IMR-90 (cell line): ENCODE results near the gene CDK5R2. TPM values are rescaled to one million over a fixed set of nuclear protein-coding genes. Genes with fewer than 3 reads are reported as not detected.

Experiments
- ATAC-seq: fragments of 200-7000 bp; cut with Tn5 transposase; 2 replicates; pipeline ENCODE4 v1.9.1; 2020; ENCODE audit warnings: low read depth, mild to moderate bottlenecking, moderate library complexity
- BruUV-seq: library from RNA; stranded (reverse); fragments of 400-500 nt; replicated peaks from 2 replicates; lab custom pipeline; 2021; lab: Mats Ljungman, UMichigan
- CTCF ChIA-PET: fragments of 300-600 bp; formaldehyde crosslinking; extraction: SDS; loops from one replicate; lab custom pipeline; 2021; ENCODE audit warnings: antibody characterized with exemption; lab: Yijun Ruan, JAX
- POLR2A ChIA-PET: fragments of 300-600 bp; sonication (Branson Sonifier 250); formaldehyde crosslinking; loops from one replicate; lab custom pipeline; 2022; ENCODE audit warnings: antibody characterized with exemption; ENCODE audit not compliant: unreplicated experiment; lab: Charles Lee
- DNase-seq: peaks from one replicate; pipeline ENCODE4 v3.0.0; 2013
- H2AFZ ChIP-seq: replicated peaks from 2 replicates; pipeline ENCODE3; 2013; ENCODE audit warnings: low read length, mild to moderate bottlenecking; ENCODE audit not compliant: poor library complexity
- H2AK5ac ChIP-seq: 2 replicates; pipeline ENCODE4 v1.6.1; 2013; ENCODE audit warnings: low read depth, low read length, inconsistent platforms
- H2AK9ac ChIP-seq: replicated peaks from 2 replicates; pipeline ENCODE3; 2013; ENCODE audit warnings: mild to moderate bottlenecking, low read depth, low read length, moderate library complexity; ENCODE audit not compliant: poor library complexity
- H2BK120ac ChIP-seq: 2 replicates; pipeline ENCODE4 v1.6.1; 2013; ENCODE audit warnings: low read depth, low read length, inconsistent platforms
- H2BK15ac ChIP-seq: 3 replicates; pipeline ENCODE4 v1.6.1; 2013; ENCODE audit warnings: low read depth, low read length, inconsistent platforms
- H2BK20ac ChIP-seq: 2 replicates; pipeline ENCODE4 v1.6.1; 2013; ENCODE audit warnings: low read depth, mild to moderate bottlenecking, inconsistent platforms, low read length, moderate library complexity
- H2BK5ac ChIP-seq: 2 replicates; pipeline ENCODE4 v1.6.1; 2013; ENCODE audit warnings: mild to moderate bottlenecking, low read depth, low read length, inconsistent platforms; ENCODE audit not compliant: poor library complexity, severe bottlenecking
- H3K14ac ChIP-seq: replicated peaks from 2 replicates; pipeline ENCODE4 v1.6.1; 2013; ENCODE audit warnings: low read depth, low read length, inconsistent platforms
- H3K18ac ChIP-seq: 2 replicates; pipeline ENCODE4 v1.6.1; 2013; ENCODE audit warnings: low read depth, low read length, control low read depth
- H3K23ac ChIP-seq: 2 replicates; pipeline ENCODE4 v1.6.1; 2013; ENCODE audit warnings: low read depth, low read length, inconsistent platforms
- H3K27ac ChIP-seq: 2 replicates; pipeline ENCODE4 v1.5.1; 2013; ENCODE audit warnings: mild to moderate bottlenecking, control low read depth, low read length; ENCODE audit not compliant: insufficient read depth
- H3K27me3 ChIP-seq: 2 replicates; pipeline ENCODE4 v1.6.1; 2013; ENCODE audit warnings: low read length; ENCODE audit not compliant: control insufficient read depth, insufficient read depth
- H3K36me3 ChIP-seq: 2 replicates; pipeline ENCODE4 v1.6.1; 2013; ENCODE audit warnings: low read length, mixed read lengths; ENCODE audit not compliant: control insufficient read depth, insufficient read depth
- H3K4ac ChIP-seq: 2 replicates; pipeline ENCODE4 v1.6.1; 2013; ENCODE audit warnings: low read depth, low read length, inconsistent platforms
- H3K4me1 ChIP-seq: 2 replicates; pipeline ENCODE4 v1.6.1; 2013; ENCODE audit warnings: low read length, mixed read lengths; ENCODE audit not compliant: control insufficient read depth, insufficient read depth
- H3K4me2 ChIP-seq: 2 replicates; pipeline ENCODE4 v1.6.1; 2013; ENCODE audit warnings: low read depth, mild to moderate bottlenecking, control low read depth, low read length, moderate library complexity
- H3K4me3 ChIP-seq: 2 replicates; pipeline ENCODE4 v1.5.1; 2013; ENCODE audit warnings: low read depth, mild to moderate bottlenecking, control low read depth, low read length, moderate library complexity; ENCODE audit not compliant: insufficient read depth
- H3K56ac ChIP-seq: 2 replicates; pipeline ENCODE4 v1.6.1; 2013; ENCODE audit warnings: low read length, inconsistent platforms; ENCODE audit not compliant: insufficient read depth; ENCODE audit errors: extremely low read depth
- H3K79me1 ChIP-seq, 2 experiments: 2 replicates each; pipeline ENCODE4 v1.6.1; 2013; ENCODE audit warnings: low read length in 2 of 2, inconsistent platforms in 1 of 2, low read depth in 1 of 2
- H3K9ac ChIP-seq: 2 replicates; pipeline ENCODE4 v1.6.1; 2013; ENCODE audit warnings: low read depth, low read length, control low read depth
- H3K9me1 ChIP-seq: 2 replicates; pipeline ENCODE4 v1.6.1; 2013; ENCODE audit warnings: low read length, inconsistent platforms; ENCODE audit not compliant: insufficient read depth
- H3K9me3 ChIP-seq: 2 replicates; pipeline ENCODE4 v1.6.1; 2013; ENCODE audit warnings: low read length; ENCODE audit not compliant: control insufficient read depth, insufficient read depth
- H4K20me1 ChIP-seq: 2 replicates; pipeline ENCODE4 v1.6.1; 2013; ENCODE audit warnings: low read length, inconsistent platforms; ENCODE audit not compliant: insufficient read depth
- H4K5ac ChIP-seq: 2 replicates; pipeline ENCODE4 v1.6.1; 2013; ENCODE audit warnings: mild to moderate bottlenecking, low read depth, low read length, control low read depth
- H4K8ac ChIP-seq, 2 experiments: 2 replicates each; pipeline ENCODE4 v1.6.1; 2013; ENCODE audit warnings: low read depth in 2 of 2, low read length in 2 of 2, control low read depth in 1 of 2, inconsistent platforms in 1 of 2
- H4K91ac ChIP-seq: 2 replicates; pipeline ENCODE4 v1.6.1; 2013; ENCODE audit warnings: low read depth, low read length, inconsistent platforms; ENCODE audit not compliant: insufficient read depth
- BHLHE40 ChIP-seq: fragments of 150-350 bp; IDR thresholded peaks from 2 replicates; pipeline ENCODE4 v1.6.1; 2016; ENCODE audit warnings: mild to moderate bottlenecking, low read depth, low read length
- CEBPB ChIP-seq: IDR thresholded peaks from 2 replicates; pipeline ENCODE4 v1.6.1; 2012; ENCODE audit warnings: low read depth, low read length, improper control_type of control experiment
- CHD1 ChIP-seq: IDR thresholded peaks from 2 replicates; pipeline ENCODE4 v1.6.1; 2012; ENCODE audit warnings: low read depth, low read length, improper control_type of control experiment
- FOS ChIP-seq: fragments of 150-350 bp; IDR thresholded peaks from 2 replicates; pipeline ENCODE4 v1.6.1; 2016; ENCODE audit warnings: low read depth, low read length
- MAFK ChIP-seq: IDR thresholded peaks from 2 replicates; pipeline ENCODE4 v1.6.1; 2012; ENCODE audit warnings: low read depth, low read length, improper control_type of control experiment
- MAZ ChIP-seq: IDR thresholded peaks from 2 replicates; pipeline ENCODE4 v1.6.1; 2012; ENCODE audit warnings: low read depth, mild to moderate bottlenecking, low read length, improper control_type of control experiment, moderate library complexity, borderline replicate concordance
- MXI1 ChIP-seq: IDR thresholded peaks from 2 replicates; pipeline ENCODE4 v1.6.1; 2012; ENCODE audit warnings: low read depth, mild to moderate bottlenecking, low read length, moderate library complexity, borderline replicate concordance
- NFE2L2 ChIP-seq: fragments of 150-350 bp; IDR thresholded peaks from 2 replicates; pipeline ENCODE4 v1.6.1; 2016; ENCODE audit warnings: low read depth, mild to moderate bottlenecking, low read length
- POLR2A ChIP-seq: IDR thresholded peaks from 2 replicates; pipeline ENCODE4 v1.6.1; 2012; ENCODE audit warnings: mild to moderate bottlenecking, low read depth, low read length
- RAD21 ChIP-seq: IDR thresholded peaks from 2 replicates; pipeline ENCODE4 v1.6.1; 2012; ENCODE audit warnings: low read length, improper control_type of control experiment
- RCOR1 ChIP-seq: IDR thresholded peaks from 2 replicates; pipeline ENCODE4 v1.6.1; 2012; ENCODE audit warnings: mild to moderate bottlenecking, low read length, improper control_type of control experiment; ENCODE audit not compliant: insufficient replicate concordance
- RFX5 ChIP-seq: IDR thresholded peaks from 2 replicates; pipeline ENCODE4 v1.8.0; 2012; ENCODE audit warnings: low read depth, mild to moderate bottlenecking, low read length, moderate library complexity
- SMC3 ChIP-seq: fragments of 150-350 bp; IDR thresholded peaks from 2 replicates; pipeline ENCODE4 v1.6.1; 2016; ENCODE audit warnings: low read depth, mild to moderate bottlenecking, antibody characterized with exemption, low read length, moderate library complexity
- WGBS, 2 experiments: methylation state at CpG; one replicate each; pipeline versions ENCODE4 v1.1.5 to v1.1.7; 2013; ENCODE audit warnings: missing lambda C conversion rate in 2 of 2; ENCODE audit not compliant: insufficient read length in 1 of 2; ENCODE audit errors: extremely low coverage in 2 of 2; 5-methylcytosine and 5-hydroxymethylcytosine counted together
- dilution Hi-C: fragments of 300-500 bp; cut with HindIII; formaldehyde crosslinking; loops from one replicate; pipeline ENCODE4 v1.14.3; 2018; ENCODE audit warnings: low sequenced_read_pairs; ENCODE audit not compliant: unreplicated experiment
- in situ Hi-C: fragments of 300-500 bp; cut with MboI; formaldehyde crosslinking; loops from 3 replicates; pipeline ENCODE4 v1.14.3; 2019; ENCODE audit warnings: low sequenced_read_pairs, inconsistent platforms, mixed read lengths
- intact Hi-C: fragments of 100-400 bp; cut with micrococcal nuclease; formaldehyde crosslinking; loops from 2 replicates; pipeline ENCODE4 v1.10.0; 2022
- polyA plus RNA-seq, 3 experiments: library from polyadenylated mRNA; depleted of rRNA; stranded (reverse); fragments of >200 nt; gene quantifications; 2 replicates each; pipeline ENCODE4 v1.2.3, GENCODE V29; 2012; ENCODE audit warnings: low replicate concordance in 1 of 3
- total RNA-seq: library from RNA; depleted of rRNA; stranded (reverse); fragments of >200 nt; gene quantifications from 2 replicates; pipeline ENCODE4 v1.2.3, GENCODE V29; 2012
- TF ChIP-seq, protein P1 (sequence below): conservative IDR thresholded peaks from 2 replicates; pipeline ENCODE4 v1.5.1; 2012; ENCODE audit warnings: mild to moderate bottlenecking, low read depth, low read length, improper control_type of control experiment
- TF ChIP-seq, protein P2 (sequence below): fragments of 150-350 bp; IDR thresholded peaks from 2 replicates; pipeline ENCODE4 v1.6.1; 2017; ENCODE audit warnings: mild to moderate bottlenecking, antibody characterized with exemption, low read length, low read depth
- TF ChIP-seq, protein P3 (sequence below): fragments of 150-350 bp; IDR thresholded peaks from 2 replicates; pipeline ENCODE4 v1.6.1; 2016; ENCODE audit warnings: low read depth, mild to moderate bottlenecking, low read length, moderate library complexity, borderline replicate concordance

The CDK5R2 gene
- total and polyA plus RNA-seq, 2 of the 4 experiments (the other 2 are of a cell fraction): not detected

DNA sequence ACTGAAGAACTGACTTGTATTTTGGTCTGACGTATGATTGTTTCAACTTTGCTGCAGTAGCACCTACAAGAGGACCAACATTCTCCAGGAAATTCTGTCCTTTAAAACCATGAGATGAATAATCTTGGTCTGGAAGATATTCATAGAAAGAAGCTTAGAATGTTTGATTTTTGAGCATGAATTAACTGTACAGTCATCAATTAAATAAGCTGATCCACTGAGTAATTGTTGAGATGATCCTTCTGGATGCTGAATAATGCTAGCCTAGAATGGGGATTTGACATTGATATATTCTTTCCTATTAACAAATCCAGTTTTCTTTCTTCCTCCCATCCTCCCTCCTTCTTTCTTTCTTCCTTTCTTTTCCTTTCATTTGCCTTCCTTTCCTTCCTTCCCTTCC lies 39.0 kb upstream of the CDK5R2 start:
- ChIA-PET POLR2A (no interaction called here), CTCF (no interaction called here)
- BruUV-seq: no TSS peak
- no peak overlapping the region for H3K27ac ChIP-seq
- H3K56ac ChIP-seq: no peak overlapping the region
- H3K9me1 ChIP-seq: no peaks in the 10 kb centered on the region
- H2AK9ac ChIP-seq: no peak overlapping the region
- DNase-seq: no peak
- in situ Hi-C loops (no loop called here), intact Hi-C loops (no loop called here), dilution Hi-C loops (no loop called here)
- no peak overlapping the region for H2BK20ac ChIP-seq
- no peak overlapping the region for H4K5ac ChIP-seq
- TF ChIP-seq MAZ (no peak), CEBPB (no peak), SMC3 (no peak), RCOR1 (no peak), BHLHE40 (no peak), RAD21 (no peak), MAFK (no peak), POLR2A (no peak), CHD1 (no peak), MXI1 (no peak), NFE2L2 (no peak), RFX5 (no peak), FOS (no peak)
- TF ChIP-seq, protein P1, sequence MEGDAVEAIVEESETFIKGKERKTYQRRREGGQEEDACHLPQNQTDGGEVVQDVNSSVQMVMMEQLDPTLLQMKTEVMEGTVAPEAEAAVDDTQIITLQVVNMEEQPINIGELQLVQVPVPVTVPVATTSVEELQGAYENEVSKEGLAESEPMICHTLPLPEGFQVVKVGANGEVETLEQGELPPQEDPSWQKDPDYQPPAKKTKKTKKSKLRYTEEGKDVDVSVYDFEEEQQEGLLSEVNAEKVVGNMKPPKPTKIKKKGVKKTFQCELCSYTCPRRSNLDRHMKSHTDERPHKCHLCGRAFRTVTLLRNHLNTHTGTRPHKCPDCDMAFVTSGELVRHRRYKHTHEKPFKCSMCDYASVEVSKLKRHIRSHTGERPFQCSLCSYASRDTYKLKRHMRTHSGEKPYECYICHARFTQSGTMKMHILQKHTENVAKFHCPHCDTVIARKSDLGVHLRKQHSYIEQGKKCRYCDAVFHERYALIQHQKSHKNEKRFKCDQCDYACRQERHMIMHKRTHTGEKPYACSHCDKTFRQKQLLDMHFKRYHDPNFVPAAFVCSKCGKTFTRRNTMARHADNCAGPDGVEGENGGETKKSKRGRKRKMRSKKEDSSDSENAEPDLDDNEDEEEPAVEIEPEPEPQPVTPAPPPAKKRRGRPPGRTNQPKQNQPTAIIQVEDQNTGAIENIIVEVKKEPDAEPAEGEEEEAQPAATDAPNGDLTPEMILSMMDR: no peak
- TF ChIP-seq, protein P2, sequence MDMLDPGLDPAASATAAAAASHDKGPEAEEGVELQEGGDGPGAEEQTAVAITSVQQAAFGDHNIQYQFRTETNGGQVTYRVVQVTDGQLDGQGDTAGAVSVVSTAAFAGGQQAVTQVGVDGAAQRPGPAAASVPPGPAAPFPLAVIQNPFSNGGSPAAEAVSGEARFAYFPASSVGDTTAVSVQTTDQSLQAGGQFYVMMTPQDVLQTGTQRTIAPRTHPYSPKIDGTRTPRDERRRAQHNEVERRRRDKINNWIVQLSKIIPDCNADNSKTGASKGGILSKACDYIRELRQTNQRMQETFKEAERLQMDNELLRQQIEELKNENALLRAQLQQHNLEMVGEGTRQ: no peak
- TF ChIP-seq, protein P3, sequence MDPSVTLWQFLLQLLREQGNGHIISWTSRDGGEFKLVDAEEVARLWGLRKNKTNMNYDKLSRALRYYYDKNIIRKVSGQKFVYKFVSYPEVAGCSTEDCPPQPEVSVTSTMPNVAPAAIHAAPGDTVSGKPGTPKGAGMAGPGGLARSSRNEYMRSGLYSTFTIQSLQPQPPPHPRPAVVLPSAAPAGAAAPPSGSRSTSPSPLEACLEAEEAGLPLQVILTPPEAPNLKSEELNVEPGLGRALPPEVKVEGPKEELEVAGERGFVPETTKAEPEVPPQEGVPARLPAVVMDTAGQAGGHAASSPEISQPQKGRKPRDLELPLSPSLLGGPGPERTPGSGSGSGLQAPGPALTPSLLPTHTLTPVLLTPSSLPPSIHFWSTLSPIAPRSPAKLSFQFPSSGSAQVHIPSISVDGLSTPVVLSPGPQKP: no peak
- no peak overlapping the region for H3K4me2 ChIP-seq
- no peak overlapping the region for H2BK5ac ChIP-seq
- no peak overlapping the region for H2AFZ ChIP-seq
- H3K23ac ChIP-seq: no peak overlapping the region
- H3K4me1 ChIP-seq: no peaks in the 10 kb centered on the region
- H2BK120ac ChIP-seq: no peak overlapping the region
- H4K91ac ChIP-seq: no peak overlapping the region
- H3K27me3 ChIP-seq: peaks cover 13% of the 10 kb centered on the region
- peaks cover 3% of the 10 kb centered on the region; the same call in 1 of the 2 replicates for H3K9me3 ChIP-seq
- H4K20me1 ChIP-seq: no peaks in the 10 kb centered on the region
- H3K36me3 ChIP-seq: no peaks in the 10 kb centered on the region
- no peak overlapping the region for H2BK15ac ChIP-seq
- no peak overlapping the region for H3K9ac ChIP-seq
- no peak overlapping the region for H3K4ac ChIP-seq
- no peak for ATAC-seq
- no peak overlapping the region for H2AK5ac ChIP-seq
- no peak overlapping the region for H3K18ac ChIP-seq
- H3K4me3 ChIP-seq: no peak overlapping the region
- H3K79me1 ChIP-seq: no peaks in the 10 kb centered on the region
- H3K14ac ChIP-seq: no peak overlapping the region
- no CpG with 5 or more reads among the region's 1 CpG for WGBS, 2 experiments
- no peak overlapping the region for H4K8ac ChIP-seq
